Measurements from ENCODE around the gene CWH43.
"Not testable (repeated sequence)": the region's sequence is repeated elsewhere in the genome, so short reads cannot be mapped to it uniquely, and the experiment has no call there.

The CWH43 gene

DNA sequence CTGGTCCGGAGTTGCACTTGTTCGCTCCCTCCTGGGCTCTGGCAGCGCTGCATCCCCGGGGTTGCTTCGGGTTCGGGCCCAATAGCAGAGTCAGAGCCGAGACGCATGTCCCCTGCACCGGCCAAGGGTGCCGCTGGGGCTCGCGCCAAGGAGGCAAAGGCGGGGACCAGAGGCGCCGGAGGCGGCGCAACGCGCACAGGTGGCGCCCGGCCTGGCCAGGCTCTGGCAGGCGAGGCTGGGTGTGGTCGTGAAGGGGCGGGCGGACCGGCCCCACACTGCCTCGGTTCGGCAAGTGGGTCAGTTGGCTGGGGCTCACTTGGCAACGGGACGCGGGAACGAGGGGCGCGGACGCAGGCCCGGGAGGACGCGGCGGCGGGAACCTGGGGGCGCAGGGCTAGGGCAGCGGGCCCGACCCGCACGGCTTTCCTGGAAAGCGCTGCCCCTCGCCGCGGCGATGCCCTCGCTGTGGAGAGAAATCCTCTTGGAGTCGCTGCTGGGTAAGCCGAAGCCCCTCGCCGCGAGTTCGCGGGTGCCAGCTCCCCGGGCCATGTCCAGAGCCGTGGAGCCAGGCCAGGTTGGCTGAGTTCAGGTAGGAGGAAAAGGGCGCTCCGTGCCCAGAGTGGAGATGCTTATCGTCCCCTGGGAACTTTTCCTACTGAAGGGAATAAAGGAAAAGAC, at the start of gene CWH43:
Gene CWH43 (plus strand): TSS at position 300 of the 678 bp plus-strand sequence. CDS start 155 bp downstream, at position 455.
- DNase-seq (ENCODE audit: low read depth, low spot score): no peak

DNA sequence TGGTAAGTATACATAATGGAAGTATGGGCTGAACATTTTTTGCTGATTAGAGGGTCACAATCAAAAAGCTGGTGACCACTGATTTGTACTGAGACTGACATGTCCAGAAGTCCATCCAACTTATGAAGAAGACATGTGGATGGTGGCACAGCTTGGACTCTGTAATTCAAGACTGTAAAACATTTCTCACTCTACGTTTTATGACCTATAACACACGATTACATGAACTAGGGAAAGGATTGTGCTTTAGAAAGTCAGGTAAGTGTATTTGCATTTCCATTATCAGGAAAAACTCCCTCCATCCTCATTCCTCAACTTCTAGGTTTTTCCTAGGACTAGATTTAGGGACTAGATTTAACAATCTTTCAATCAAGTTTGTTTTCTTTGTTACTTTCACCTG, 49.0 kb upstream of the CWH43 start:
- DNase-seq (ENCODE audit: low read depth, low spot score): no peak

DNA sequence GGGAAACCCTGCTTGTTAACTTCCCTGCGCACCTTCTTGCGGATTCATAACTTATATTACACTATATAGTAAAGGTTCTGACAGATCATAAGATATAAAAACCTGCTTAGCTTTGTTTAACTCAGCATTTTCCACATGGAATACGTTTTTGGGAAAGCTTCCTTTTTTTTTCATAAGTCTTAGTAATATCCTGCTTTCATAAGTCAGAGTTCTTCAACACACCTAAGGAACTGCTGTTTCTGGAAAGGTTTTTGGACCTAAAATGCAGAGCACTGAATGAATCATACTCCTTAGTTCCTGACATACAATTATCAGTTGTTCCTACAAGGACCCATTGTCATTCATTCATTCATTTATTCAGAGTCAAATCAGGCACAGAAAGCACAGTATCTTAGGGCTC, 47.2 kb upstream of the CWH43 start:
- no peak for DNase-seq (ENCODE audit: low read depth, low spot score)

DNA sequence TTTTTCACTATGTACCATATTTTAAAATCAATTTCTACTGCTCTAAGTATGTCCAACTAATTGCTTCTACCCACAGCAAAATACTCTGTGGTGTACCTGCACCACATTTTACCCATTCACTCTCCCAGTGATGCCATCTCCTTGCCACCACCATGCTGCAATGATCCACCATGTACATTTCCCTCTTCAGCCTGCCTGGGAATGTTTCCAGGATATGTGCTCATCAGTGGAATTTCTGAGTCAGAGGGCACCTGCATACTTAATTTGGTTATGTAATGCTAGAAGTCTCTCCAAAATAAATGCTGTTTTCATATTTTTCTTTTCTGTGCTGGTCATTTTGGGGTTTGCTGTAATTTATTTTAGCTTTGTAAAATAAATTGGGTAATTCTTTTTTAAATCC, 46.3 kb upstream of the CWH43 start:
- no peak for DNase-seq (ENCODE audit: low read depth, low spot score)

DNA sequence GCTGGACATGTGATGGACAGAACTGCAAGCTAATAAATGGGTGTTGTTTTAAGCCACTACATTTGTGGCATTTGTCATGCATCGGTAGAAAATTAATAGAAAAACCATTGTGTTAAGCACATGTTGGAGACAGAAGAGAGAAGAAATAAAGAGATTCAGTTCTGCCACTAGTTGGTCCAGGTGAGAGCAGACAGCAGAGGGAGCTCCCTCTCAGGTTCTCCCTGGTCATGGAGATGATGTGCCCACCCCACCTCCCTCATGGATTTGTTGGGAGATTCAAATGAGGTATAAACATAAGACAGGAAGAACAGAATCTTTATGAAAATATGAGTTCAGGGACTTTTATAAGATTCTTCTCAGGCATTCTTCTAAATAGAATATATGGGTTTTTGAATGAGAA, 42.7 kb upstream of the CWH43 start:
- DNase-seq (ENCODE audit: low read depth, low spot score): no peak

DNA sequence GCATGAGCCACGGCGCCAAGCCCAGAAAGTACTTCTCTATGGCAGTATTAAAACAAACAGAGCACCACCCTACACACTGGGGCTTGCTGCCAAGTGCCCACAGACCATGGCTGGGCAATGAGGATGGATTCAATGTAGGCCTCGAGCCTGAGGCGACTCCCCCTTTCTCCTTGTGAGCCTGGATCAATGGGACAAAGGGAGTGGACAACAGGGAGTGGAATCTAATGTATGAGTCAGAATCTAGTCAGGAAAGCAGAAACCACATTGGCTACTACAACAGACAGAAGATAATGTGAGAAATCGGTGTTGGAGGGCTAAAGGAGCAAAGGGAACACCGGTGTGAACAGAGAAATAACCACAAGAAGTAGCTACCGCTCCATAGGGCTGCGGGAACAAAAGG, 41.8 kb upstream of the CWH43 start:
- DNase-seq (ENCODE audit: low read depth, low spot score): no peak

DNA sequence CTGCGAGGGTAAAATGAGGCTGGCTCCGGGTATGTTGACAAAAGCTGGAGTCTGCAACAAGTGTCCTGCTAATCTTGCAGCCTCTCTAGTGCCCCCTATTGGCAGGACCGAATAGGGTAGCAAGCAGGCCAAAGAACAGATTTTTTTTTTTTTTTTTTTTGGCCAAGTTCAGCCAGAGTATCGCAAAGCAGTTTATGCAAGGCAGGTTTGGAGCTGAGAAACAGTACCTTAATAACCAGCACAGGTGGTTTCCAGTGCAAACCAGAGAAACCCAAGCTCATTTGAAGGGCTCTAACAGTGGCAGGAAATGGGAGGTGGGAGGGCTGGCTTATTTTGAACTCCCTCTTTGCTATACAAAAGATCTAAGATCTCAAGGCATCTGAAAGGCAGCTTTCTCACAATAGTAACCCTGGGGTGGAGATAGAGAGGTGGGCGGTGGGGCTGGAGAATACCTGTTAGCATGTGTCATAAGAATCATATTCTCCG, 41.3 kb upstream of the CWH43 start:
- peak; percentile 17 for DNase-seq (ENCODE audit: low read depth, low spot score)

DNA sequence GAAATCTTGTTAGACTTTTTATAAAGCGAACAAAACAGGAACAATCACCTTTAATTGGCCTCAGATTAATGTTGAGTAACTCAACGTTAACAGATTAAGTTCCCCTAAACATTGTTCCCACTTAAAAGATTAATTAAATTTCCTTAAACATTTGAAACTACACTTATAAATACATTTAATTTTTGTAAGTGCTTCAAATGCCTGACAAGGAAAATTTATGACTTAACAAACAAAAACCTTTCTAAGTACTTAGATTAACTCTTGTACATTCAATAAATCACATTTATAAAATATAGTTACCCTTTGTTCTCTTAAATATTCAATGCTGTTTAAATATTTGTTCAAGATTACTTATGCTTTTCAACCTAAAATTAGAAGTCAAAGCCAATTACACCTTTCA, 40.1 kb upstream of the CWH43 start:
- no peak for DNase-seq (ENCODE audit: low read depth, low spot score)

DNA sequence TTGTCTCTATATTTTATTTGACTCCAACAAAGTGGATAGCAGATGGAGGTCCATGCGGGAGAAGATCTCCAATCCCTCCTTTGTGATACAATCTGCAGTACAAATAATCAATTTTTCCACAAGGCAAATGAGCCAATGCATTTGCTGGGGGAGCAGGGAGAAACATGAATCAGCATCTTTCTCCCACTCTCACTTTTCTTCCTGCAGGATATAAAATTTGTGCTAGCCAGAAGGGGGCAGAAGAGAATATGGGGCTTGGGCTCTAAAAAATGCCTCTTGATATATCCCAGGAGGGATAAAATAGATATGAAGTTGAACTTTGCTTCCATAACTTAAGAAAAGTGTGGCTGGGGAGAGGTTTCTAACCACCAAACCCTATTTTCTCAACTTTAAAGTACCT, 38.3 kb upstream of the CWH43 start:
- DNase-seq (ENCODE audit: low read depth, low spot score): no peak

DNA sequence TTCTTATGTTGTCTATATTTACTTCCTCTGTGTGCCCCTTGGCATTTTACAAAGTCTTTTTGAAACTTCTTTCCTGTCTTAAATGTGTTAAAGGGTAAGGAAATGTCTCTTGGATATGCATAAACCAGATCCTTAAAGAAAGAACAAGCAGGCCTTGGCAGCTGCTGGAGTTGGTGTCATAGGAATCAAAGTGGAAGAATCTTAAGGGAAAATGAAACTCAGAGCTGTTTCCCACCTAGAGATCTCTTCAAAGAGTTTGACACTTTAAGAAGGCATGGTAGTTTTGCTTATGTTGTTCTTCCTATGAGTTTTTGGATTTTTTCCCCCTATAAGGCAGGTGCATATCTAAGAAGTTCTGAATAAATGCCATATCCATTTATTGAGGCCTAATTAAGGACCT, 37.0 kb upstream of the CWH43 start:
- no peak for DNase-seq (ENCODE audit: low read depth, low spot score)

DNA sequence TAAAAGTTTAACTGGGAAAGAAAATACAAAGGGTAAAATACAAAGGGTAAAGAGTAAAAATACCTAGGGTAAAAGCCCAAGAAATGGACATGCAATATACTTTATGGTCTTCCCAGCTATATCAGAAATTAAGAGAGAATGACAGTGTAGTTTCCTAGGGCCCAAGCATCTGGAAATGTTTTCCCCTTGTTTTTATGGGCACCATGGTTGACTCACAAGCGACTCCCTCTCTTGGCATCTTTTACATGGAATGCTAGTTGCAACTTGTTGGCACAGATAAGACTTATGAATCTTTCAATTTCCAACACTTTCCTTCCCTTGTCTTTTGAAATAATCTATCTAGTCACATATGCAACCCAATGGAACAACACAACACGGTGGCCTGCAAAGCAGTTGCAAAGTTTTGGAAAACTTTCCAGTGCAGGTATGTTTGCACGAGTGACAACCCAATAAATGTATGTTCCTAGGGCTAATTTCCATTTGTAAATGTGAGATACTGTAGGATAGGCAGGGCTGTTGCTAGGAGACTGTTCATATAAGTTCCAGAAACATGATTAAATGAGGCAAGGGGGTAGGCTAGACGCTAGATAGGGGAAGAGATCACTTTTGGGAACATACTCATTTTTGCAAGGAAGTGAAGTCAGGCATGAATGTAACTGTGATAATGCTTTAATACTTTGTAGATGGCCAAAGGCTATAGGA, 36.4 kb upstream of the CWH43 start:
- no peak for DNase-seq (ENCODE audit: low read depth, low spot score)

DNA sequence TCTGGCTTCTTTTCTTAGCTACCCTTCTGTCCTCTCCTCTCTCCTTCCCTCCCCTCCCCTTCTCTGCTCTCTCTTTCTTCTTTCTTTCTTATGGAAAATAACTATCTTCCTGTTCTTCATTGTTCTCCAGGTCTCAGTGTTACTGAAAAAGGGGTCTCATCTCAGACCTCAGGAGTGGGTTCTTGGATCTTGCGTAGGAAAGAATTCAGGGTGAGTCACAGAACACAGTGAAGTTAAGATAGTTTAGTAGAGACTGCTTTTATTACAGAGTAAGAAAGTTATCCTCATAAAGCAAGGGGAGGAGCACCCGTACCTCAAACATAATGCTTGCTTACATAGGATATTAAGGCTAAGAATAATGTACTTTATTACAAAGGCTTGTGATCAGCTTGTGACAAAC, 31.8 kb upstream of the CWH43 start:
- no peak for DNase-seq (ENCODE audit: low read depth, low spot score)

DNA sequence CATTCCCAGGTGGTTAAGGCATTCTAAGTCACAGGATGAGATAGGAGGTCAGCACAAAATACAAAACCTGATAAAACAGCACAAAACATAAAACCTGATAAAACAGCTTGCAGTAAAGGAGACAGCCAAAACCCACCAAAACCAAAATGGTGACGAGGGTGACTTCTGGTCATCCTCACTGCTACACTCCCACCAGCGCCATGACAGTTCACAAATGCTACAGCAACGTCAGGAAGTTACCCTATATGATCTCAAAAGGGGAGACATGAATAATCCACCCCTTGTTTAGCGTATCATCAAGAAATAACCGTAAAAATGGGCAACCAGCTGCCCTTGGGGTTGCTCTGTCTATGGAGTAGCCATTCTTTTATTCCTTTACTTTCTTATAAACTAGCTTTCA, 28.7 kb upstream of the CWH43 start:
- not testable (repeated sequence) for DNase-seq (ENCODE audit: low read depth, low spot score)

DNA sequence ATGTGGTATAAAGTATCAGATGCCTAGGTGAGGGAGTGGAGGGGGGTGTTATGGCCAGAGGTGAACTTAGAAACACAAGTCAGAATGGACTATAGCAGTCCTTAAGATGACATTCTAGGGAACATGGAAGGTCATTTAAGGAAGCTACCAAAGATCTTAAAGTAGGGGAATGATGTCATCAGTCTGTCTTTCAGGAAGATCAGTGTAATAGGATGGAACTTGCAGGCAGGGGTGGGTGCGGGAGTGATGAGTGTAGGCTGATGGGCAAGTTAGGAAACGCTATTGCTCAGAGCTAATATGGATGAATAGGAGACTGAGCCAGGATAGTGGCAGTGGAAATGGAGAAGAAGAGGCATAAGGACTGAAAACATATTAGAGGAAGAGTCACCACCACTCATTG, 27.5 kb upstream of the CWH43 start:
- no peak for DNase-seq (ENCODE audit: low read depth, low spot score)

DNA sequence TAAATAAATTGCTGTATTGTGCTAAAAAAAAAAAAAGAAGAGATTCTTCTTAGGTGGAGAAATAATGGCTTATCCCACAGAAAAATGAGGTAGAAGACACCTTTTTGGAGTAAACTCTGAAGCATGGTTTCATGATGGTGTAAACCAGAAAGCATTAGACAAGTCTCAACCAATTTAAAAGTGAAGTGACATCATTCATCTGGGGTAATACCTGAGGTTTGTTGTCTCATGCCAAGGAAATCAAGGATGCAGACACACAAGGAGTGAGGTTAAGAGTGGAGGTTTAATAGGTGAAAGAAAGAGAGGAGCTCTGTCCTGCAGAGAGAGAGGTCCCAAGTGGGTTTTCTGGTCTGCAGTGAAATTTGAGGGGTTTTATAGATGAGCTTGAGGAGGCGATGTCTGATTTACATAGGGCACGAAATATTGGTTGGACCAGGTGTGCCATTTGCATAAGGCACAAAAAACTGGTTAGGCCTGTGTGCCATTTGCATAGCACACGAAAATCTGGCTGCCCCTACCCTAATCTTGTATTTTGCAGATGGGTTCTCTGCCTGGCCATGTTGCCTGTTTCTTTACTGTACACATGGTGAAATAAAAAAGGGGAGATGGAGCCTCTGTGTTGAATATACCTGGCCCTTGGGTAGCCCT, 25.0 kb upstream of the CWH43 start:
- DNase-seq (ENCODE audit: low read depth, low spot score): no peak

DNA sequence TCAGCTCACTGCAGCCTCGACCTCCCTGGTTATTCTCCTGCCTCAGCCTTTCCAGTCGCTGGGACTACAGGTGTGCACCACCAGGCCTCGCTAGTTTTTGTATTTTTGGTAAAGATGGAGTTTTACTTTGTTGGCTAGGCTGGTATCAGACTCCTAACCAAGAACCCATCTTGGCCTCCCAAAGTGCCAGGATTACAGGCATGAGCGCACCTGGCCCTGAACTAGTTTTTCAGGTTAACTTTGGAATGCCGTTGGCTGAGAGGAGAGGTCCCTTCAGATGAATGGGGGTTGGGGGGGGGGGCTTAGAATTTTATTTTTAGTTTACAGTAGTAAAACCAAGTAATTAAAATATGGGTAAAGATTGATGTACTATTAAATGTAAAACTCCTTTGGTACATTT, 23.4 kb upstream of the CWH43 start:
- no peak for DNase-seq (ENCODE audit: low read depth, low spot score)

DNA sequence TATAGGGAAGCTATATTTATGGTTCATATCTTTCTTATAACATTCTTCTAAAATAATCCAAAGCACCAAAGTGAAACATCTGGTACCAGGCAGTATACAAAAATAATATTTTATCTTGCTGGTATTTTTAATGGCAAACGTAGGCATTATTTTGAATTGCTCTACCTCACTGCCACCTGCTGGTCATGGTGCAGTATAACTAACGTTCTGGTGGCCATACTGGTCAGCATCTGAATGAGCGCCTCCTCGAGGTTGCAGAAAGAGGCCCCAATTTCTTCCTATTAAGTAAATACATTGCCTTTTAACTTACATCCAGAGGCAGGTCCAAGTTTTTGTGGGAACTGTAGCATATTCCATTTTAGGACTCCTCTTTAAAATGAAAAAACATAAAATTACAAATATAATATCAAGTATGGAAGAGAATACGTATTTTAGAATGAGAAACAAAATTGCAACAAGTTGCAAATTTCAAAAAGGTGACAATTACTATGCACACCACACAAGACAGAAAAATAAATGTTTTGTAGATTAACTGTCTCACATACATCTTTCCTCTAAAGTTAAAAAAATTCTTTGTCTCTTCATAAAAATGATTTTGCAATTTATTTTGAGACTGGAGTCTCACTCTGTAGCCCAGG, 22.9 kb upstream of the CWH43 start:
- DNase-seq (ENCODE audit: low read depth, low spot score): peak; percentile 57

DNA sequence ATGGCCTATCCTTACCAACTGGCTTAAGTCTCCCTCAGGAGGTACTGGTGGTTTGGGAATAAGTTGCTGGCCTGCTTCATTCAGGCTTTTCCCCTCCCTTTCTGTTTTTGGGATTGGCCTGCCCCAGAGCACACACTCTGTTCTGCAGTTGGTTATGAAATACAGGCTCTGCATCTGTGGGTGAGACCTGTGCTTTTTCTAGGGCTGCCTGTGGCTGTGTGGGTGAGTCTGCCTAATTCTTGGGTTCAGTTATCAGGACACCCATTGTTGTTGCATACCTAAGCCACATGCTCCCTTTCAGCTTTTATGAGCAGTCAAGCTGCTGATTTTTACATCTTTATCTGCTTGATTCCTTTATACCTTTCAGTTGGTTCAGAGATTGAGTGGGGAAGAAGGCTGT, 19.0 kb upstream of the CWH43 start:
- DNase-seq (ENCODE audit: low read depth, low spot score): no peak

DNA sequence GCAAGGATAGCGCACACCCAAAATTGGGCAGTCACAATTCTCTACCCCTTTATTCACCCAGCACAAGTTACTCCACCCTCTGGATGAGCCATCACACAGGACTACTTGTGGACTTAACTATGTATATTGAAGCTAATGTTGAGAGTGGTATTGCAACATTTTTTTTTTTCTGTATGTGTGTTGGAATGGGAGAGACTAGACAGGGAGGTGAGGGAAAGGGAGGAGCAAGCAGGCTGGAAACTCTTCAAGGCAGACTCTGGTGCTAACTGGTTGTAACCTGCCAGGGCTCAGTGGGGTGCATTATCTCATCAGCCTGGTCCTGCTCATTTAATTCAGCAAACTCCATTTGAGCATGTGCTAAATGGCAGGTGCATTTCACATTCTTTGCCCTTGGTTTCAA, 18.4 kb upstream of the CWH43 start:
- DNase-seq (ENCODE audit: low read depth, low spot score): no peak

DNA sequence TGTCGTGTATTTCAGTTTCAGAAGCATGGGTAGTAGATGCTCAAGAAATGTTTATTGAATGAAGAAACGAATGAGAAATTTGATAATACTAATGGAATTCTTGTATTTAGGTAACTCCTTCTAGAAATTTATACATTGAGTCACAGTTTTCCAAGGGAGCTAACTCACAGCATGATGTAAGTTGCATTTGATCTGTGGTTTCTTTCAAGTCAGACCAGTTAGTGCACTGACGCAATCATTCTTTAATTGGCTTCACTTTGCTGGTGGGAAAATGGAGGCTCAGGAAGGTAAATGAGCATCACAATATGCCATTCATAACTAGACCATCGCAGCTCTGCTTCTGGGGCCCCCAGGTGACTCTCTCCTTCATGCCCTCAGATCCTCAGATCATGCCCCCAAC, 17.3 kb upstream of the CWH43 start:
- DNase-seq (ENCODE audit: low read depth, low spot score): no peak

DNA sequence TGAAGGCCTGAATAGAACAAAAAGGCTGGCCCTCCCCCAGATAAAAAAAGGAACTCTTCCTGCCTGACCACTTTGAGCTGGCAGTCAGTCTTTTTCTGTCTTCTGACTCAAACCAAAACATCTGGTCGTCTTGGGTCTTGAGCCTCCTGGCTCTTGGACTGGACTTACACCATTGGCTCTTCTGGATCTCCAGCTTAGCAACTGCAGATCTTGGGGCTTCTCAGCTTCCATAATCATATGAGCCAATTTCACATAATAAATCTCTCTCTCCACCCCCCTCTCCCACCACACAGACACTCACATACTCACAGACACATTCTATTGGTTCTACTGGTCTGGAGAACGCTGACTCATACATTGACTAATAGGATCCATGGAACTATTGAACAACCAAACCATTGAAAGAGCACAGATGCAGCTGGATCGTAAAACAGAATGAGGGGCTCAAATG, 15.6 kb upstream of the CWH43 start:
- no peak for DNase-seq (ENCODE audit: low read depth, low spot score)

DNA sequence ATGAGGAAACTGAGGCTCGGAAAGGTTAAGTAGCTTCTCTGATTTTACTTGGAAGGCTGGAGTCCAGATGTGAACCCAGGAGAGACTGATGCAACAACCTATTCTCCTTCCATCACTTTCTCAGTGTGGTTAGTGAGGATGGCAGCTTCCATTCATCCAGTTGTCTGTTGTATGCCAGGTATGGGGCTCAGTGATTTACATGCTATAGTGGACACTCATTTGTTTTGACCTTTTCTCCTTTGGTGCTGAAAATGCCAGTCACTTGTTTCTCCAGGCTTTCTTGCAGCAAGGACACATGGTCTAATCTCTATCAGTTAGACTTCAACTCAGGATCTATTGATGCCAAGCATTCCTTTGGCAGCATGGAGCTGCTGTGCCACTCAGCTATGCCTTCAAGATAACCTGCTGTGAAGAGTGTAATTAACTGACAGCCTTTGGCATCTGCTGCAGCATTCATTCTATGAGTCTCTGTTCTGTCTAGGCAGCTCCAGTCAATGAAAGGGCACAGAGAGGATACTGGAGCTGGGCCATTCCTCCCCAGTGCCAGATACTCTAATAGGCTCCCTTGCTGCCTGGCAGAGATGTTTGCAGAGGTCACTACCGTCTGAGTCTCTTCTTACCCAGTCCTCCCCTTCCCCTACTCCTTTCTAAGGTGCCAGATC, 11.0 kb upstream of the CWH43 start:
- DNase-seq (ENCODE audit: low read depth, low spot score): no peak

Measured in activated naive CD8-positive, alpha-beta T cell treated with anti-CD3 and anti-CD28 coated beads, Interleukin-2, amount 50 U/mL, for 16 hours (primary cell).